K562 (cell line): ENCODE results near the gene RABGAP1L. TPM values are rescaled to one million over a fixed set of nuclear protein-coding genes. Genes with fewer than 3 reads are reported as not detected.
A peak's percentile ranks its signal among the peaks of the same experiment; 100 is the strongest.

Experiments
- ATAC-seq: fragments of 200-7000 bp; cut with Tn5 transposase; 3 replicates; pipeline ENCODE4 v1.9.1; 2020; ENCODE audit warnings: moderate library complexity
- BruUV-seq: library from RNA; stranded (reverse); fragments of 400-500 nt; replicated peaks from 2 replicates; lab custom pipeline; 2021; lab: Mats Ljungman, UMichigan
- CTCF ChIA-PET: fragments of 300-600 bp; formaldehyde crosslinking; extraction: SDS; loops from one replicate; lab custom pipeline; 2021; ENCODE audit warnings: low intra/inter-chr PET ratio; lab: Yijun Ruan, JAX
- POLR2A ChIA-PET: fragments of 300-600, 350-650 bp; sonication (Branson Sonifier 250); formaldehyde crosslinking; extraction: SDS; loops from one replicate; lab custom pipeline; 2021; ENCODE audit warnings: antibody characterized with exemption, inconsistent platforms; lab: Yijun Ruan, JAX
- DNase-seq, 4 experiments: peaks; one replicate each; pipeline versions ENCODE4 v3.0.0 to v3.0.0-alpha.2; 2011 to 2018; ENCODE audit warnings: low spot score in 3 of 4, mixed read lengths in 3 of 4; ENCODE audit errors: extremely low read depth in 1 of 4
- FAIRE-seq: peaks from 2 replicates; lab custom pipeline; 2011; peaks lifted over from hg19 to GRCh38; lab: Jason Lieb, UNC
- H2AFZ ChIP-seq: 2 replicates; pipeline ENCODE4 v1.6.0; 2011; ENCODE audit warnings: low read depth, low read length, control low read depth, inconsistent platforms
- H3K27ac ChIP-seq: fragments of 200-600 bp; 3 replicates; pipeline ENCODE4 v1.8.0; 2011; ENCODE audit warnings: low read depth, mild to moderate bottlenecking, control low read depth, inconsistent platforms, low read length, moderate library complexity, mixed read lengths; ENCODE audit errors: extremely low read depth
- H3K27me3 ChIP-seq, 2 experiments: fragments of 300-600 bp in 1 of 2; 2 replicates in 1 of 2; 3 replicates in 1 of 2; pipeline versions ENCODE4 v1.6.0 to v1.8.0; 2011; ENCODE audit warnings: inconsistent platforms in 2 of 2, low read length in 2 of 2, mild to moderate bottlenecking in 1 of 2, mixed read lengths in 1 of 2, moderate library complexity in 1 of 2; ENCODE audit not compliant: control insufficient read depth in 2 of 2, insufficient read depth in 2 of 2
- H3K36me3 ChIP-seq: fragments of 300-600 bp; 3 replicates; pipeline ENCODE4 v1.8.0; 2011; ENCODE audit warnings: mild to moderate bottlenecking, low read length, inconsistent platforms; ENCODE audit not compliant: control insufficient read depth, insufficient read depth
- H3K4me1 ChIP-seq, 2 experiments: fragments of 200-600 bp in 1 of 2; replicated peaks in 1 of 2; 2 replicates in 1 of 2; 3 replicates in 1 of 2; pipeline versions ENCODE4 v1.5.1 to v1.8.0; 2011; ENCODE audit warnings: inconsistent platforms in 2 of 2, low read length in 2 of 2, mild to moderate bottlenecking in 1 of 2, mixed read lengths in 1 of 2, moderate library complexity in 1 of 2; ENCODE audit not compliant: control insufficient read depth in 2 of 2, insufficient read depth in 2 of 2
- H3K4me2 ChIP-seq: 2 replicates; pipeline ENCODE4 v1.6.1; 2011; ENCODE audit warnings: low read length, control low read depth, inconsistent platforms, mixed read lengths; ENCODE audit not compliant: insufficient read depth
- H3K4me3 ChIP-seq: fragments of 200-600 bp; sonication (generic), shearing (Covaris generic); 2 replicates; pipeline ENCODE4 v1.5.1; 2016; ENCODE audit warnings: control low read depth, inconsistent platforms
- H3K79me2 ChIP-seq: fragments of 200-600 bp; 3 replicates; pipeline ENCODE4 v1.8.0; 2011; ENCODE audit warnings: low read length, inconsistent platforms; ENCODE audit not compliant: control insufficient read depth, insufficient read depth
- H3K9ac ChIP-seq, 2 experiments: 2 replicates each; pipeline versions ENCODE4 v1.6.0 to v1.6.1; 2011; ENCODE audit warnings: low read depth in 2 of 2, low read length in 2 of 2, control low read depth in 1 of 2, inconsistent platforms in 1 of 2, mild to moderate bottlenecking in 1 of 2, mixed read lengths in 1 of 2; ENCODE audit not compliant: insufficient read depth in 1 of 2
- H3K9me1 ChIP-seq: one replicate; pipeline ENCODE4 v1.6.0; 2011; ENCODE audit warnings: inconsistent platforms, mild to moderate bottlenecking, low read length, moderate library complexity; ENCODE audit not compliant: control insufficient read depth, insufficient read depth
- H3K9me3 ChIP-seq: replicated peaks from 2 replicates; pipeline ENCODE4 v1.5.1; 2011; ENCODE audit warnings: low read depth, low read length, inconsistent platforms; ENCODE audit not compliant: control insufficient read depth, insufficient read depth
- H4K20me1 ChIP-seq: replicated peaks from 2 replicates; pipeline ENCODE4 v1.6.1; 2011; ENCODE audit warnings: low read length, inconsistent platforms, mixed read lengths; ENCODE audit not compliant: control insufficient read depth, insufficient read depth
- HMG20B ChIP-seq: fragments of 250-450 bp; sonication (Bioruptor Pico); IDR thresholded peaks from 2 replicates; pipeline ENCODE4 v1.5.0; 2021; ENCODE audit warnings: mild to moderate bottlenecking
- HNRNPK ChIP-seq: fragments of 200-400 bp; formaldehyde crosslinking; IDR thresholded peaks from one replicate; pipeline ENCODE4 v1.6.1; 2018; ENCODE audit warnings: mild to moderate bottlenecking, low read depth, low read length; ENCODE audit not compliant: poor library complexity, severe bottlenecking
- NFXL1 ChIP-seq: fragments of 450-650 bp; formaldehyde crosslinking; IDR thresholded peaks from 2 replicates; pipeline ENCODE4 v1.4.0; 2021; ENCODE audit warnings: mild to moderate bottlenecking
- POLR2A ChIP-seq: fragments of 450-650 bp; conservative IDR thresholded peaks from 2 replicates; pipeline ENCODE4 v1.6.1; 2016
- PPARD ChIP-seq: fragments of 250-450 bp; sonication (Bioruptor Pico); IDR thresholded peaks from 2 replicates; pipeline ENCODE4 v1.8.0; 2022; ENCODE audit warnings: inconsistent platforms, mild to moderate bottlenecking, moderate library complexity
- PRPF4 ChIP-seq: fragments of 200-400 bp; formaldehyde crosslinking; IDR thresholded peaks from one replicate; pipeline ENCODE4 v1.6.1; 2017; ENCODE audit warnings: low read length, low read depth, mild to moderate bottlenecking; ENCODE audit not compliant: insufficient read depth, poor library complexity, severe bottlenecking
- RAD21 ChIP-seq, 2 experiments: fragments of 250-450 bp in 1 of 2; fragments of 450-650 bp in 1 of 2; sonication (Bioruptor Pico) in 1 of 2; formaldehyde crosslinking in 1 of 2; IDR thresholded peaks in 1 of 2; conservative IDR thresholded peaks in 1 of 2; 2 replicates each; pipeline versions ENCODE4 v1.4.0 to v1.8.0; 2020 to 2022; ENCODE audit warnings: mild to moderate bottlenecking in 2 of 2, moderate library complexity in 1 of 2
- SMAD2 ChIP-seq: fragments of 150-350 bp; IDR thresholded peaks from 2 replicates; pipeline ENCODE4 v1.6.1; 2014; ENCODE audit warnings: low read depth, mild to moderate bottlenecking, low read length
- SRSF9 ChIP-seq: fragments of 200-400 bp; formaldehyde crosslinking; IDR thresholded peaks from 2 replicates; pipeline ENCODE4 v1.6.1; 2017; ENCODE audit warnings: low read depth, low read length, borderline replicate concordance
- STAT5B ChIP-seq: fragments of 250-450 bp; sonication (Bioruptor Pico); IDR thresholded peaks from 2 replicates; pipeline ENCODE4 v1.8.0; 2021; ENCODE audit warnings: mild to moderate bottlenecking, inconsistent platforms
- SUPT5H ChIP-seq: fragments of 450-650 bp; IDR thresholded peaks from 2 replicates; pipeline ENCODE4 v1.6.1; 2016
- U2AF2 ChIP-seq: fragments of 200-400 bp; formaldehyde crosslinking; optimal IDR thresholded peaks from 2 replicates; pipeline ENCODE3; 2017; ENCODE audit warnings: low read depth, mild to moderate bottlenecking, low read length
- ZNF124 ChIP-seq: sonication (generic); formaldehyde crosslinking; IDR thresholded peaks from 2 replicates; pipeline ENCODE4 v1.8.1; 2022; ENCODE audit warnings: missing genetic modification reagents
- ZNF224 ChIP-seq: sonication (generic); formaldehyde crosslinking; IDR thresholded peaks from 2 replicates; pipeline ENCODE4 v1.8.0; 2022; ENCODE audit warnings: mild to moderate bottlenecking, missing genetic modification reagents
- ZNF347 ChIP-seq: fragments of 450-650 bp; formaldehyde crosslinking; IDR thresholded peaks from 2 replicates; pipeline ENCODE4 v1.4.0; 2020; ENCODE audit warnings: low read depth, mild to moderate bottlenecking, moderate library complexity
- WGBS: fragments of 100-300 bp; shearing (Covaris generic); methylation state at CpG from one replicate; pipeline ENCODE4 v1.1.6; 2016; ENCODE audit warnings: low coverage, mixed read lengths; ENCODE audit not compliant: insufficient coverage; ENCODE audit errors: missing lambda C conversion rate; 5-methylcytosine and 5-hydroxymethylcytosine counted together
- in situ Hi-C: fragments of 300-500 bp; cut with MboI; formaldehyde crosslinking; loops from 4 replicates; pipeline ENCODE4 v1.15.0; 2018; ENCODE audit warnings: inconsistent platforms, mixed read lengths
- intact Hi-C: fragments of 100-400 bp; cut with micrococcal nuclease; formaldehyde crosslinking; loops from 2 replicates; pipeline ENCODE4 v1.14.2; 2022
- polyA plus RNA-seq, 8 experiments: library from polyadenylated mRNA; depleted of rRNA in 4 of 8; stranded (reverse) in 5 of 8; unstranded in 3 of 8; fragments of >200 nt; fragmentation: Nextera tagmentation in 2 of 8; fragmentation: Illumina TruSeq in 1 of 8; extraction: Ambion mirVana in 2 of 8; extraction: Trizol in 1 of 8; gene quantifications; 2 replicates each; pipeline versions ENCODE4 v1.2.1 to v1.2.3, GENCODE V29; 2011 to 2014; ENCODE audit warnings: inconsistent platforms in 1 of 8, missing spikeins in 1 of 8
- total RNA-seq, 7 experiments: library from RNA; depleted of rRNA in 6 of 7; stranded (reverse); fragments of >200 nt in 6 of 7; fragmentation: Illumina TruSeq in 2 of 7; extraction: Trizol in 2 of 7; gene quantifications; 2 replicates each; pipeline versions ENCODE4 v1.2.1 to v1.2.3, GENCODE V29; 2011 to 2021; ENCODE audit warnings: low replicate concordance in 1 of 7
- TF ChIP-seq, protein P1 (sequence below): fragments of 450-650 bp; IDR thresholded peaks from 2 replicates; pipeline ENCODE4 v1.6.1; 2018; ENCODE audit not compliant: partially characterized antibody
- TF ChIP-seq, protein P2 (sequence below): fragments of 200-800 bp; sonication (Bioruptor generic); IDR thresholded peaks from 2 replicates; pipeline ENCODE4 v1.6.1; 2017; ENCODE audit warnings: missing genetic modification characterization, missing compliant biosample characterization

RABGAP1L gene
- total and polyA plus RNA-seq, 9 of the 15 experiments (the other 6 are each of a cell fraction or from before 2014, with no cell fraction given), result 16.5 to 44.9 (median 26.7) TPM

DNA sequence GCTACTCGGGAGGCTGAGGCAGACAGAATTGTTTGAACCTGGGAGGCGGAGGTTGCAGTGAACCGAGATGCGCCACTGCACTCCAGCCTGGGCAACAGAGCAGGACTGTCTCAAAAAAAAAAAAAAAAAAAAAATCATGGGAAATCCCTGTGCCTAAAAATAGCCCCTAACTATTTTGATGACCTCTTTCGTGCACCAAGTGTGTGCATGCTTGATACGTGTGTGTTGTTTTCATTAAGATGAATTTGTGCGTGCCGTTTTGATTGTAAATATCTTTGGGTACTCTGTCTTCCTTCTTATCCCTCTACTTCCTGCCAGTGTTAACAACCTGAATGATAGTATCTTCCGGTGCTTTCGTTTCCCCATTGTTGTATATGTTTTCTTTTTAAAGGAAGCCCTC lies 850.2 kb downstream of the RABGAP1L start:
- Histone ChIP-seq H3K9me1 (no peaks in the 10 kb centered on the region), H3K36me3 (peaks cover 99% of the 10 kb centered on the region), H3K4me3 (no peak overlapping the region), H3K4me2 (no peak overlapping the region), H3K79me2 (peaks cover 50% of the 10 kb centered on the region), H3K27me3 (no peaks in the 10 kb centered on the region), H4K20me1 (no peaks in the 10 kb centered on the region; the same call in 1 of the 2 replicates), H3K9ac (no peak overlapping the region), H2AFZ (no peak overlapping the region), H3K27ac (no peak overlapping the region), H3K9me3 (no peaks in the 10 kb centered on the region), H3K4me1 (no peaks in the 10 kb centered on the region; a peak in 1 of 5 replicates)
- no peak for ATAC-seq
- FAIRE-seq, result no peak
- ChIA-PET POLR2A (interaction anchor here (1.0 to 1.2 kb wide), 2 partner anchors 10 to 13 kb away, joined by 3 to 4 read pairs; partner anchors contain the start of gene CACYBP), CTCF (no interaction called here)
- no peak for DNase-seq
- 86% methylated on average over 10 of the region's 10 CpGs for WGBS
- in situ Hi-C loops (no loop called here), intact Hi-C loops (no loop called here)
- no TSS peak for BruUV-seq
- TF ChIP-seq ZNF224 (CRISPR knock-in tag) (no peak), PPARD (CRISPR knock-in tag) (no peak), PRPF4 (no peak), STAT5B (CRISPR knock-in tag) (no peak), SMAD2 (no peak), ZNF347 (no peak), HMG20B (CRISPR knock-in tag) (no peak), SRSF9 (no peak), POLR2A (0 out of 2 replicates have a peak, but pooled peaks have one; percentile 23), HNRNPK (no peak), U2AF2 (no peak), NFXL1 (CRISPR knock-in tag) (no peak), SUPT5H (0 out of 2 replicates have a peak, but pooled peaks have one; percentile 26), ZNF124 (CRISPR knock-in tag) (no peak), RAD21 (CRISPR knock-in tag; conservative IDR thresholded peaks at IDR 0.05 in 1 of 2, IDR thresholded peaks at IDR 0.05 in 1 of 2) (no peak)
- TF ChIP-seq, protein P1, sequence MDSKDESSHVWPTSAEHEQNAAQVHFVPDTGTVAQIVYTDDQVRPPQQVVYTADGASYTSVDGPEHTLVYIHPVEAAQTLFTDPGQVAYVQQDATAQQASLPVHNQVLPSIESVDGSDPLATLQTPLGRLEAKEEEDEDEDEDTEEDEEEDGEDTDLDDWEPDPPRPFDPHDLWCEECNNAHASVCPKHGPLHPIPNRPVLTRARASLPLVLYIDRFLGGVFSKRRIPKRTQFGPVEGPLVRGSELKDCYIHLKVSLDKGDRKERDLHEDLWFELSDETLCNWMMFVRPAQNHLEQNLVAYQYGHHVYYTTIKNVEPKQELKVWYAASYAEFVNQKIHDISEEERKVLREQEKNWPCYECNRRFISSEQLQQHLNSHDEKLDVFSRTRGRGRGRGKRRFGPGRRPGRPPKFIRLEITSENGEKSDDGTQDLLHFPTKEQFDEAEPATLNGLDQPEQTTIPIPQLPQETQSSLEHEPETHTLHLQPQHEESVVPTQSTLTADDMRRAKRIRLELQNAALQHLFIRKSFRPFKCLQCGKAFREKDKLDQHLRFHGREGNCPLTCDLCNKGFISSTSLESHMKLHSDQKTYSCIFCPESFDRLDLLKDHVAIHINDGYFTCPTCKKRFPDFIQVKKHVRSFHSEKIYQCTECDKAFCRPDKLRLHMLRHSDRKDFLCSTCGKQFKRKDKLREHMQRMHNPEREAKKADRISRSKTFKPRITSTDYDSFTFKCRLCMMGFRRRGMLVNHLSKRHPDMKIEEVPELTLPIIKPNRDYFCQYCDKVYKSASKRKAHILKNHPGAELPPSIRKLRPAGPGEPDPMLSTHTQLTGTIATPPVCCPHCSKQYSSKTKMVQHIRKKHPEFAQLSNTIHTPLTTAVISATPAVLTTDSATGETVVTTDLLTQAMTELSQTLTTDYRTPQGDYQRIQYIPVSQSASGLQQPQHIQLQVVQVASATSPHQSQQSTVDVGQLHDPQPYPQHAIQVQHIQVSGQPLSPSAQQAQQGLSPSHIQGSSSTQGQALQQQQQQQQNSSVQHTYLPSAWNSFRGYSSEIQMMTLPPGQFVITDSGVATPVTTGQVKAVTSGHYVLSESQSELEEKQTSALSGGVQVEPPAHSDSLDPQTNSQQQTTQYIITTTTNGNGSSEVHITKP, result no peak
- TF ChIP-seq, protein P2, sequence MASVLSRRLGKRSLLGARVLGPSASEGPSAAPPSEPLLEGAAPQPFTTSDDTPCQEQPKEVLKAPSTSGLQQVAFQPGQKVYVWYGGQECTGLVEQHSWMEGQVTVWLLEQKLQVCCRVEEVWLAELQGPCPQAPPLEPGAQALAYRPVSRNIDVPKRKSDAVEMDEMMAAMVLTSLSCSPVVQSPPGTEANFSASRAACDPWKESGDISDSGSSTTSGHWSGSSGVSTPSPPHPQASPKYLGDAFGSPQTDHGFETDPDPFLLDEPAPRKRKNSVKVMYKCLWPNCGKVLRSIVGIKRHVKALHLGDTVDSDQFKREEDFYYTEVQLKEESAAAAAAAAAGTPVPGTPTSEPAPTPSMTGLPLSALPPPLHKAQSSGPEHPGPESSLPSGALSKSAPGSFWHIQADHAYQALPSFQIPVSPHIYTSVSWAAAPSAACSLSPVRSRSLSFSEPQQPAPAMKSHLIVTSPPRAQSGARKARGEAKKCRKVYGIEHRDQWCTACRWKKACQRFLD (CRISPR knock-in tag), result no peak
